BE2C (cell line): ENCODE data around the gene FOXA2.
"Not testable (repeated sequence)": the region's sequence is repeated elsewhere in the genome, so short reads cannot be mapped to it uniquely, and the experiment has no call there.

Experiments
- DNase-seq: peaks from one replicate; pipeline ENCODE4 v3.0.0-alpha.2; 2020
- H3K27me3 ChIP-seq: fragments of 250-450 bp; sonication (Bioruptor Pico); 2 replicates; pipeline ENCODE4 v1.5.1; 2020; ENCODE audit warnings: mild to moderate bottlenecking
- H3K36me3 ChIP-seq: fragments of 250-450 bp; sonication (Bioruptor Pico); 2 replicates; pipeline ENCODE4 v1.5.1; 2020; ENCODE audit warnings: mild to moderate bottlenecking
- H3K4me1 ChIP-seq: fragments of 250-450 bp; sonication (Bioruptor Pico); 2 replicates; pipeline ENCODE4 v1.5.1; 2020
- H3K4me3 ChIP-seq: 2 replicates; pipeline ENCODE4 v1.5.1; 2011; ENCODE audit warnings: low read depth, low read length
- H3K9me3 ChIP-seq: fragments of 250-450 bp; sonication (Bioruptor Pico); 2 replicates; pipeline ENCODE4 v1.5.1; 2020
- CTCF ChIP-seq: IDR thresholded peaks from 2 replicates; pipeline ENCODE4 v1.5.1; 2012; ENCODE audit warnings: mild to moderate bottlenecking, low read depth, low read length

FOXA2 gene

GRCh38 chr20:22554391-22554790, 30.0 kb downstream of the FOXA2 start:
- TF ChIP-seq CTCF, result no peak
- Histone ChIP-seq H3K36me3 (no peaks in the 10 kb centered on the region), H3K9me3 (no peaks in the 10 kb centered on the region), H3K4me1 (no peaks in the 10 kb centered on the region), H3K27me3 (peaks cover 7% of the 10 kb centered on the region), H3K4me3 (no peak overlapping the region)
- no peak for DNase-seq

GRCh38 chr20:22550514-22550913, 33.9 kb downstream of the FOXA2 start:
- H3K4me3 ChIP-seq, H3K4me1 ChIP-seq, H3K9me3 ChIP-seq, H3K27me3 ChIP-seq, DNase-seq, H3K36me3 ChIP-seq: not testable (repeated sequence)

DNA sequence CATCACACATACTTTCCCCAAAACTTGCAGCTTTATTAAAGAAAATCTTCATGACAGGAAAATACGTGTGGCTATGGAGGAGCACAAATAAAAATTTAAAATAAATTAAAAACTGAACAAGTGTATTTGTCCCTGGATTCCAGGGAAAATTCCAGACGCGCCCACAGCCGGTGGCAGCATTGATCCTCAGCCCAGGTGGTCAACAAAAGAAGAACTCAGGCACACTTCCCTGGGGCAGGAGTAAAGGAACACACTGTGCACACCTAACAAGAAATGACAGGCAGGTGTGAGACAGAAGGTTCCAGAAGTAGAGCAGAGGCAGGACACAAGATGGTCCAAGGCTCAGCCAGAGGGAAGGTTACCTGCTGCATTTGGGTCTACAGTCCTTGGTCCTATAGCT, 36.3 kb downstream of the FOXA2 start:
- no peak for TF ChIP-seq CTCF
- Histone ChIP-seq H3K27me3 (no peaks in the 10 kb centered on the region), H3K4me3 (no peak overlapping the region), H3K36me3 (no peaks in the 10 kb centered on the region), H3K4me1 (no peaks in the 10 kb centered on the region), H3K9me3 (no peaks in the 10 kb centered on the region)
- DNase-seq, result no peak

DNA sequence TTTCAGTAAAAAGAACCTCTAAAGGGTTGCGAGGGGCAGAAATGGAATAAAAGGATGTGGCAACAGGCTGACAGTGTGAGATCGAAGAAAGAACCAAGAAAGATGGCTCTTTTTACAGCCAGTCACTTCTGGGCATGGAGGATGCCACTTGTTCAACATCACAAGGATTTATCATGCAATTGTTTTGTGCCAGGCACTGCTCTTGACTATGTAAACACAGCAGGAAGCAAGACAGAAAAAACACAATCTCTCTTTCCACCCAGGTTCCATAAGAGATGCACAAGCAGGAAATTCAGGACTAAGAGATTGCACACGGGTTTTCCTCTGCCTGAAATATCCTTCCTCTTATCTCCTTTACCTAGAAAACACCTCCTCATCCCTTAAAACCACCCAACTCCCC, 38.0 kb downstream of the FOXA2 start:
- no peaks in the 10 kb centered on the region for H3K36me3 ChIP-seq
- H3K4me3 ChIP-seq, result no peak overlapping the region
- no peaks in the 10 kb centered on the region for H3K4me1 ChIP-seq
- no peaks in the 10 kb centered on the region for H3K9me3 ChIP-seq
- no peak for DNase-seq
- no peak for TF ChIP-seq CTCF
- no peaks in the 10 kb centered on the region for H3K27me3 ChIP-seq

GRCh38 chr20:22545045-22545444, 39.3 kb downstream of the FOXA2 start:
- Histone ChIP-seq H3K36me3 (no peaks in the 10 kb centered on the region), H3K4me1 (no peaks in the 10 kb centered on the region), H3K9me3 (no peaks in the 10 kb centered on the region), H3K27me3 (no peaks in the 10 kb centered on the region), H3K4me3 (no peak overlapping the region)
- no peak for TF ChIP-seq CTCF
- no peak for DNase-seq

- Histone ChIP-seq H3K27me3 (no peaks in the 10 kb centered on the region), H3K4me1 (no peaks in the 10 kb centered on the region), H3K4me3 (no peak overlapping the region), H3K36me3 (no peaks in the 10 kb centered on the region), H3K9me3 (no peaks in the 10 kb centered on the region)
- TF ChIP-seq CTCF, result no peak
- no peak for DNase-seq
These were observed 39.9 kb downstream of the FOXA2 start for GRCh38 chr20:22544462-22544861.

GRCh38 chr20:22542427-22542826, 41.9 kb downstream of the FOXA2 start:
- TF ChIP-seq CTCF, result no peak
- H3K9me3 ChIP-seq, result no peaks in the 10 kb centered on the region
- H3K36me3 ChIP-seq, result no peaks in the 10 kb centered on the region
- H3K4me3 ChIP-seq, result no peak overlapping the region
- no peak for DNase-seq
- H3K27me3 ChIP-seq, result no peaks in the 10 kb centered on the region
- H3K4me1 ChIP-seq, result no peaks in the 10 kb centered on the region
